ENCODE measurements around the gene NEK3. TPM values are rescaled to one million over a fixed set of nuclear protein-coding genes. Genes with fewer than 3 reads are reported as not detected.
A peak's percentile ranks its signal among the peaks of the same experiment; 100 is the strongest.

Gene NEK3
- total and polyA plus RNA-seq, 12 donors: 3.0 to 56.4 (median 9.7) TPM

GRCh38 chr13:52162279-52163101 lies 3.1 kb upstream of the NEK3 start:
- no peak for TF ChIP-seq POLR2A (IDR thresholded peaks at IDR 0.05)
- TF ChIP-seq, protein P1, sequence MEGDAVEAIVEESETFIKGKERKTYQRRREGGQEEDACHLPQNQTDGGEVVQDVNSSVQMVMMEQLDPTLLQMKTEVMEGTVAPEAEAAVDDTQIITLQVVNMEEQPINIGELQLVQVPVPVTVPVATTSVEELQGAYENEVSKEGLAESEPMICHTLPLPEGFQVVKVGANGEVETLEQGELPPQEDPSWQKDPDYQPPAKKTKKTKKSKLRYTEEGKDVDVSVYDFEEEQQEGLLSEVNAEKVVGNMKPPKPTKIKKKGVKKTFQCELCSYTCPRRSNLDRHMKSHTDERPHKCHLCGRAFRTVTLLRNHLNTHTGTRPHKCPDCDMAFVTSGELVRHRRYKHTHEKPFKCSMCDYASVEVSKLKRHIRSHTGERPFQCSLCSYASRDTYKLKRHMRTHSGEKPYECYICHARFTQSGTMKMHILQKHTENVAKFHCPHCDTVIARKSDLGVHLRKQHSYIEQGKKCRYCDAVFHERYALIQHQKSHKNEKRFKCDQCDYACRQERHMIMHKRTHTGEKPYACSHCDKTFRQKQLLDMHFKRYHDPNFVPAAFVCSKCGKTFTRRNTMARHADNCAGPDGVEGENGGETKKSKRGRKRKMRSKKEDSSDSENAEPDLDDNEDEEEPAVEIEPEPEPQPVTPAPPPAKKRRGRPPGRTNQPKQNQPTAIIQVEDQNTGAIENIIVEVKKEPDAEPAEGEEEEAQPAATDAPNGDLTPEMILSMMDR (IDR thresholded peaks at IDR 0.05): no peak
- H3K9me3 ChIP-seq (replicated peaks in 1 of 3): no peaks in the 10 kb centered on the region
- no peaks in the 10 kb centered on the region for H3K27me3 ChIP-seq
- H3K27ac ChIP-seq: peak overlapping the region in 1 of 5 donors; percentile 36
- H3K4me3 ChIP-seq: no peak overlapping the region
- H3K36me3 ChIP-seq (replicated peaks in 1 of 2): peaks cover 0 to 3% of the 10 kb centered on the region in 2 donors
- H3K4me1 ChIP-seq (replicated peaks in 1 of 2): peaks cover 7 to 15% of the 10 kb centered on the region in 2 donors
- no peak for DNase-seq
- intact Hi-C loops (cut with DNase I): no loop called here
- WGBS, 4 donors: 56 to 63% (median 59%) methylated on average over 5 of the region's 5 CpGs

- no peak for DNase-seq
- H3K27me3 ChIP-seq: no peaks in the 10 kb centered on the region
- H3K27ac ChIP-seq: no peak overlapping the region
- no peak overlapping the region for H3K4me3 ChIP-seq
- H3K36me3 ChIP-seq (replicated peaks in 1 of 2): no peaks in the 10 kb centered on the region
- H3K9me3 ChIP-seq (replicated peaks in 1 of 3): no peaks in the 10 kb centered on the region
- intact Hi-C loops (cut with DNase I): no loop called here
- WGBS, 4 donors: 74 to 78% (median 75%) methylated on average over 3 of the region's 3 CpGs
- peaks cover 7 to 15% of the 10 kb centered on the region in 2 donors for H3K4me1 ChIP-seq (replicated peaks in 1 of 2)
- TF ChIP-seq, protein P1 (IDR thresholded peaks at IDR 0.05): no peak
- no peak for TF ChIP-seq POLR2A (IDR thresholded peaks at IDR 0.05)
Measured at GRCh38 chr13:52161181-52161646, 1.8 kb upstream of the NEK3 start.

- Histone ChIP-seq H3K27me3 (no peaks in the 10 kb centered on the region), H3K4me3 (no peak overlapping the region), H3K27ac (no peak overlapping the region), H3K9me3 (replicated peaks in 1 of 3) (no peaks in the 10 kb centered on the region), H3K36me3 (replicated peaks in 1 of 2) (no peaks in the 10 kb centered on the region), H3K4me1 (replicated peaks in 1 of 2) (peaks cover 7 to 15% of the 10 kb centered on the region in 2 donors)
- intact Hi-C loops (cut with DNase I): no loop called here
- WGBS, 4 donors: 72 to 82% (median 76%) methylated on average over 6 of the region's 6 CpGs
- DNase-seq: no peak
- TF ChIP-seq POLR2A (IDR thresholded peaks at IDR 0.05): no peak
- TF ChIP-seq, protein P1 (IDR thresholded peaks at IDR 0.05): no peak
Measured at GRCh38 chr13:52160506-52160905, 1.1 kb upstream of the NEK3 start.

- peak overlapping the region in 1 of 4 donors; percentile 92 for H3K4me3 ChIP-seq
- H3K9me3 ChIP-seq (replicated peaks in 1 of 3): no peaks in the 10 kb centered on the region
- TF ChIP-seq, protein P1 (IDR thresholded peaks at IDR 0.05): no peak
- peaks cover 7 to 15% of the 10 kb centered on the region in 2 donors for H3K4me1 ChIP-seq (replicated peaks in 1 of 2)
- no peak for DNase-seq
- 93 to 95% (median 95%) methylated on average over 6 of the region's 6 CpGs for WGBS, 4 donors
- intact Hi-C loops (cut with DNase I): no loop called here
- H3K27me3 ChIP-seq: no peaks in the 10 kb centered on the region
- H3K36me3 ChIP-seq (replicated peaks in 1 of 2): no peaks in the 10 kb centered on the region
- H3K27ac ChIP-seq: no peak overlapping the region
Measured at GRCh38 chr13:52160053-52160452, 656 bp upstream of the NEK3 start.

Data from adrenal gland (tissue), 12 donors.